Liver (tissue), 3 donors: Measurements from ENCODE around the gene TMCC2.

ENCODE experiments used
- JUND ChIP-seq, 2 donors: IDR thresholded peaks; 2 replicates each; pipeline ENCODE4 v1.6.1; 2016; ENCODE audit warnings: antibody characterized with exemption in 2 of 2
- RAD21 ChIP-seq, 2 donors: IDR thresholded peaks; 2 replicates each; pipeline ENCODE4 v1.6.1; 2016; ENCODE audit warnings: antibody characterized with exemption in 2 of 2, mild to moderate bottlenecking in 2 of 2
- TAF1 ChIP-seq: conservative IDR thresholded peaks from 2 replicates; pipeline ENCODE4 v1.6.1; 2016; ENCODE audit warnings: antibody characterized with exemption, mild to moderate bottlenecking
- YY1 ChIP-seq: IDR thresholded peaks from 2 replicates; pipeline ENCODE4 v1.6.1; 2016; ENCODE audit warnings: antibody characterized with exemption, mild to moderate bottlenecking
- TF ChIP-seq, protein P1 (sequence below): fragments of 150-350 bp; IDR thresholded peaks from 2 replicates; pipeline ENCODE4 v1.5.1; 2017; ENCODE audit warnings: improper control_type of control experiment, low read depth, low read length; ENCODE audit not compliant: missing input control
- TF ChIP-seq, protein P2 (sequence below): IDR thresholded peaks from 2 replicates; pipeline ENCODE4 v1.6.1; 2016; ENCODE audit warnings: antibody characterized with exemption, mild to moderate bottlenecking
- TF ChIP-seq, protein P3 (sequence below): IDR thresholded peaks from 2 replicates; pipeline ENCODE4 v1.6.1; 2016; ENCODE audit warnings: antibody characterized with exemption
- donor health status: healthy.
- donor health status: healthy.

DNA sequence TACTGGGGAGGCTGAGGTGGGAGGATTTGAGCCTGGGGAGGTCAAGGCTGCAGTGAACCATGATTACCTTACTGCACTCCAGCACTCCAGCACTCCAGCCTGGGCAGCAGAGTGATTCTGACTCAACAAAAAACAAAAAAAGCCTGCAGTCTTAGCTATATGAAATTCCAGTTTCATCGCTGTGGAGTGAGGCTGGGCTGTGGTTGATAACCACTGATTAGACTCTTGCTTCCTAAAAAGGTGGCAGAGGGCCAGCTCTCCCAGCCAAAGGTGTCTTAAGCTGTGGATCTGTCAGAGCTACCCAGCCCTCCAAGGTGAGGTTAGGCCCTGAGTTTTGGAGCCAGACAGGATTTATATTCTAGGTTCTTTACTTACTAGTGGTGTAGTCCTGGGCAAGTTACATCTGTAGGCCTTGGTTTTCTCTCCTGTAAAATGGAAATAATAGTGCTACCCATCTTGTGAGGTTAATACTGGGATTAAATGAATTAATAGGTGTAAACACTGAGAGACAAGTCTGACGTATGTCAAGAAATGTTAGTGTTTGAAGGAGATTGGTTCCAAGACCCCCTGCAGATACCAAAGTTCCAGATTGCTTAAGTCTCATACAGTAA, 35.9 kb downstream of the TMCC2 start:
- TF ChIP-seq JUND (IDR thresholded peaks at IDR 0.05) (no peak), YY1 (no peak), RAD21 (IDR thresholded peaks at IDR 0.05) (no peak), TAF1 (no peak)
- TF ChIP-seq, protein P1, sequence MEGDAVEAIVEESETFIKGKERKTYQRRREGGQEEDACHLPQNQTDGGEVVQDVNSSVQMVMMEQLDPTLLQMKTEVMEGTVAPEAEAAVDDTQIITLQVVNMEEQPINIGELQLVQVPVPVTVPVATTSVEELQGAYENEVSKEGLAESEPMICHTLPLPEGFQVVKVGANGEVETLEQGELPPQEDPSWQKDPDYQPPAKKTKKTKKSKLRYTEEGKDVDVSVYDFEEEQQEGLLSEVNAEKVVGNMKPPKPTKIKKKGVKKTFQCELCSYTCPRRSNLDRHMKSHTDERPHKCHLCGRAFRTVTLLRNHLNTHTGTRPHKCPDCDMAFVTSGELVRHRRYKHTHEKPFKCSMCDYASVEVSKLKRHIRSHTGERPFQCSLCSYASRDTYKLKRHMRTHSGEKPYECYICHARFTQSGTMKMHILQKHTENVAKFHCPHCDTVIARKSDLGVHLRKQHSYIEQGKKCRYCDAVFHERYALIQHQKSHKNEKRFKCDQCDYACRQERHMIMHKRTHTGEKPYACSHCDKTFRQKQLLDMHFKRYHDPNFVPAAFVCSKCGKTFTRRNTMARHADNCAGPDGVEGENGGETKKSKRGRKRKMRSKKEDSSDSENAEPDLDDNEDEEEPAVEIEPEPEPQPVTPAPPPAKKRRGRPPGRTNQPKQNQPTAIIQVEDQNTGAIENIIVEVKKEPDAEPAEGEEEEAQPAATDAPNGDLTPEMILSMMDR = no peak
- TF ChIP-seq, protein P2, sequence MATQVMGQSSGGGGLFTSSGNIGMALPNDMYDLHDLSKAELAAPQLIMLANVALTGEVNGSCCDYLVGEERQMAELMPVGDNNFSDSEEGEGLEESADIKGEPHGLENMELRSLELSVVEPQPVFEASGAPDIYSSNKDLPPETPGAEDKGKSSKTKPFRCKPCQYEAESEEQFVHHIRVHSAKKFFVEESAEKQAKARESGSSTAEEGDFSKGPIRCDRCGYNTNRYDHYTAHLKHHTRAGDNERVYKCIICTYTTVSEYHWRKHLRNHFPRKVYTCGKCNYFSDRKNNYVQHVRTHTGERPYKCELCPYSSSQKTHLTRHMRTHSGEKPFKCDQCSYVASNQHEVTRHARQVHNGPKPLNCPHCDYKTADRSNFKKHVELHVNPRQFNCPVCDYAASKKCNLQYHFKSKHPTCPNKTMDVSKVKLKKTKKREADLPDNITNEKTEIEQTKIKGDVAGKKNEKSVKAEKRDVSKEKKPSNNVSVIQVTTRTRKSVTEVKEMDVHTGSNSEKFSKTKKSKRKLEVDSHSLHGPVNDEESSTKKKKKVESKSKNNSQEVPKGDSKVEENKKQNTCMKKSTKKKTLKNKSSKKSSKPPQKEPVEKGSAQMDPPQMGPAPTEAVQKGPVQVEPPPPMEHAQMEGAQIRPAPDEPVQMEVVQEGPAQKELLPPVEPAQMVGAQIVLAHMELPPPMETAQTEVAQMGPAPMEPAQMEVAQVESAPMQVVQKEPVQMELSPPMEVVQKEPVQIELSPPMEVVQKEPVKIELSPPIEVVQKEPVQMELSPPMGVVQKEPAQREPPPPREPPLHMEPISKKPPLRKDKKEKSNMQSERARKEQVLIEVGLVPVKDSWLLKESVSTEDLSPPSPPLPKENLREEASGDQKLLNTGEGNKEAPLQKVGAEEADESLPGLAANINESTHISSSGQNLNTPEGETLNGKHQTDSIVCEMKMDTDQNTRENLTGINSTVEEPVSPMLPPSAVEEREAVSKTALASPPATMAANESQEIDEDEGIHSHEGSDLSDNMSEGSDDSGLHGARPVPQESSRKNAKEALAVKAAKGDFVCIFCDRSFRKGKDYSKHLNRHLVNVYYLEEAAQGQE = no peak
- TF ChIP-seq, protein P3, sequence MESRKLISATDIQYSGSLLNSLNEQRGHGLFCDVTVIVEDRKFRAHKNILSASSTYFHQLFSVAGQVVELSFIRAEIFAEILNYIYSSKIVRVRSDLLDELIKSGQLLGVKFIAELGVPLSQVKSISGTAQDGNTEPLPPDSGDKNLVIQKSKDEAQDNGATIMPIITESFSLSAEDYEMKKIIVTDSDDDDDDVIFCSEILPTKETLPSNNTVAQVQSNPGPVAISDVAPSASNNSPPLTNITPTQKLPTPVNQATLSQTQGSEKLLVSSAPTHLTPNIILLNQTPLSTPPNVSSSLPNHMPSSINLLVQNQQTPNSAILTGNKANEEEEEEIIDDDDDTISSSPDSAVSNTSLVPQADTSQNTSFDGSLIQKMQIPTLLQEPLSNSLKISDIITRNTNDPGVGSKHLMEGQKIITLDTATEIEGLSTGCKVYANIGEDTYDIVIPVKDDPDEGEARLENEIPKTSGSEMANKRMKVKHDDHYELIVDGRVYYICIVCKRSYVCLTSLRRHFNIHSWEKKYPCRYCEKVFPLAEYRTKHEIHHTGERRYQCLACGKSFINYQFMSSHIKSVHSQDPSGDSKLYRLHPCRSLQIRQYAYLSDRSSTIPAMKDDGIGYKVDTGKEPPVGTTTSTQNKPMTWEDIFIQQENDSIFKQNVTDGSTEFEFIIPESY = no peak
